ENCODE data around the gene GPR52. TPM values are rescaled to one million over a fixed set of nuclear protein-coding genes. Genes with fewer than 3 reads are reported as not detected.

Gene GPR52
- total and polyA plus RNA-seq, 2 of the 4 experiments (the other 2 are of a cell fraction), result 0.90 TPM; not detected in 1

DNA sequence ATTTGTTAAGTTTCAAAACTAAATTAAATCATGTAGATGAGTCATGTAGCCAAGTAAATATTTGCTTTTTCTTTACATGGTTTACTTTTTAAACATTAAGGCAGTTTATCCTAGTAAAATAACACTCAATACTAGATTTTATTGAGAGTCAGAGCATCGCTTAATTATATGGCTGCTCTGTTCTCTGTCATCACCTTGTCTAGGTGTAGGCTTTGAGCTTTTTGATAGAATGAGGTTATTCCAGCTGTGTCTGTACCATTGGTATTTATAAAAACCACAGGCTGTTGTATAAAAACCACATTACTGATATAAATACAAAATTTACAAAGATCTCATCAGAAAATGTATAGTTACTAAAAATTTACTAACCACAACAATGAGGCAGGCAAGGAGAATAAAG lies 42.5 kb upstream of the GPR52 start:
- no CpG with 5 or more reads among the region's 1 CpG for WGBS, 2 experiments (ENCODE audit: extremely low coverage in 2 of 2, insufficient read length in 1 of 2)
- no peak overlapping the region for H4K91ac ChIP-seq (ENCODE audit: insufficient read depth, low read depth, low read length)
- H3K9me3 ChIP-seq (ENCODE audit: control insufficient read depth, insufficient read depth, low read length), result no peaks in the 10 kb centered on the region
- no peak overlapping the region for H4K5ac ChIP-seq (ENCODE audit: low read depth, low read length)
- dilution Hi-C loops (cut with HindIII; ENCODE audit: low sequenced_read_pairs, unreplicated experiment) (no loop called here), intact Hi-C loops (cut with micrococcal nuclease) (no loop called here), in situ Hi-C loops (cut with MboI; ENCODE audit: low sequenced_read_pairs) (no loop called here)
- H3K27ac ChIP-seq (ENCODE audit: insufficient read depth, low read length), result no peak overlapping the region
- no peak overlapping the region for H2BK20ac ChIP-seq (ENCODE audit: low read depth, low read length)
- no peak overlapping the region for H3K23ac ChIP-seq (ENCODE audit: low read depth, low read length)
- H3K4me2 ChIP-seq (ENCODE audit: low read depth, low read length), result no peak overlapping the region
- no peak overlapping the region for H3K18ac ChIP-seq (ENCODE audit: low read depth, low read length)
- no peak overlapping the region for H4K8ac ChIP-seq (ENCODE audit: low read depth in 2 of 2, low read length in 2 of 2)
- no peak overlapping the region for H3K56ac ChIP-seq (ENCODE audit: extremely low read depth, insufficient read depth, low read length)
- H3K4me3 ChIP-seq (ENCODE audit: insufficient read depth, low read depth, low read length), result no peak overlapping the region
- H3K79me1 ChIP-seq (ENCODE audit: low read depth in 1 of 2, low read length in 2 of 2), result no peaks in the 10 kb centered on the region
- H2AK5ac ChIP-seq (ENCODE audit: low read depth, low read length), result no peak overlapping the region
- TF ChIP-seq RFX5 (IDR thresholded peaks at IDR 0.05; ENCODE audit: low read depth, low read length) (no peak), BHLHE40 (IDR thresholded peaks at IDR 0.05; ENCODE audit: low read depth, low read length) (no peak), CTCF (conservative IDR thresholded peaks at IDR 0.05; ENCODE audit: low read depth, low read length) (no peak), CHD1 (IDR thresholded peaks at IDR 0.05; ENCODE audit: low read depth, low read length) (no peak), NFE2L2 (IDR thresholded peaks at IDR 0.05; ENCODE audit: low read depth, low read length) (no peak), MXI1 (IDR thresholded peaks at IDR 0.05; ENCODE audit: borderline replicate concordance, low read depth, low read length) (no peak), CEBPB (IDR thresholded peaks at IDR 0.05; ENCODE audit: low read depth, low read length) (no peak), MAFK (IDR thresholded peaks at IDR 0.05; ENCODE audit: low read depth, low read length) (no peak), POLR2A (IDR thresholded peaks at IDR 0.05; ENCODE audit: low read depth, low read length) (no peak), RCOR1 (IDR thresholded peaks at IDR 0.05; ENCODE audit: insufficient replicate concordance, low read length) (no peak), SMC3 (IDR thresholded peaks at IDR 0.05; ENCODE audit: low read depth, low read length) (no peak), RAD21 (IDR thresholded peaks at IDR 0.05; ENCODE audit: low read length) (no peak)
- TF ChIP-seq, protein P1, sequence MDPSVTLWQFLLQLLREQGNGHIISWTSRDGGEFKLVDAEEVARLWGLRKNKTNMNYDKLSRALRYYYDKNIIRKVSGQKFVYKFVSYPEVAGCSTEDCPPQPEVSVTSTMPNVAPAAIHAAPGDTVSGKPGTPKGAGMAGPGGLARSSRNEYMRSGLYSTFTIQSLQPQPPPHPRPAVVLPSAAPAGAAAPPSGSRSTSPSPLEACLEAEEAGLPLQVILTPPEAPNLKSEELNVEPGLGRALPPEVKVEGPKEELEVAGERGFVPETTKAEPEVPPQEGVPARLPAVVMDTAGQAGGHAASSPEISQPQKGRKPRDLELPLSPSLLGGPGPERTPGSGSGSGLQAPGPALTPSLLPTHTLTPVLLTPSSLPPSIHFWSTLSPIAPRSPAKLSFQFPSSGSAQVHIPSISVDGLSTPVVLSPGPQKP (IDR thresholded peaks at IDR 0.05; ENCODE audit: borderline replicate concordance, low read depth, low read length), result no peak
- no peak overlapping the region for H3K14ac ChIP-seq (replicated peaks; ENCODE audit: low read depth, low read length)
- H3K9ac ChIP-seq (ENCODE audit: low read depth, low read length), result no peak overlapping the region
- no peaks in the 10 kb centered on the region for H3K9me1 ChIP-seq (ENCODE audit: insufficient read depth, low read length)
- H2AFZ ChIP-seq (replicated peaks; ENCODE audit: low read length, poor library complexity), result no peak overlapping the region
- H2BK120ac ChIP-seq (ENCODE audit: low read depth, low read length), result no peak overlapping the region
- H3K4ac ChIP-seq (ENCODE audit: low read depth, low read length), result no peak overlapping the region
- no peaks in the 10 kb centered on the region for H3K4me1 ChIP-seq (ENCODE audit: control insufficient read depth, insufficient read depth, low read length)
- no peaks in the 10 kb centered on the region for H3K36me3 ChIP-seq (ENCODE audit: control insufficient read depth, insufficient read depth, low read length)
- H2AK9ac ChIP-seq (replicated peaks; ENCODE audit: low read depth, low read length, poor library complexity), result no peak overlapping the region
- DNase-seq (no peak), ATAC-seq (ENCODE audit: low read depth) (no peak)
- no peak overlapping the region for H2BK5ac ChIP-seq (ENCODE audit: low read depth, low read length, poor library complexity, severe bottlenecking)
- BruUV-seq (replicated peaks), result no TSS peak
- no peaks in the 10 kb centered on the region for H3K27me3 ChIP-seq (ENCODE audit: control insufficient read depth, insufficient read depth, low read length)
- no peaks in the 10 kb centered on the region for H4K20me1 ChIP-seq (ENCODE audit: insufficient read depth, low read length)
- ChIA-PET CTCF (no interaction called here), POLR2A (ENCODE audit: unreplicated experiment) (no interaction called here)
- no peak overlapping the region for H2BK15ac ChIP-seq (ENCODE audit: low read depth, low read length)

Measured in IMR-90 (cell line).